ENCODE results near the gene SLC35B2. TPM values are rescaled to one million over a fixed set of nuclear protein-coding genes. Genes with fewer than 3 reads are reported as not detected.
A peak's percentile ranks its signal among the peaks of the same experiment; 100 is the strongest.

Gene SLC35B2
- total and polyA plus RNA-seq, 8 donors, result 38.7 to 50.3 (median 43.7) TPM

DNA sequence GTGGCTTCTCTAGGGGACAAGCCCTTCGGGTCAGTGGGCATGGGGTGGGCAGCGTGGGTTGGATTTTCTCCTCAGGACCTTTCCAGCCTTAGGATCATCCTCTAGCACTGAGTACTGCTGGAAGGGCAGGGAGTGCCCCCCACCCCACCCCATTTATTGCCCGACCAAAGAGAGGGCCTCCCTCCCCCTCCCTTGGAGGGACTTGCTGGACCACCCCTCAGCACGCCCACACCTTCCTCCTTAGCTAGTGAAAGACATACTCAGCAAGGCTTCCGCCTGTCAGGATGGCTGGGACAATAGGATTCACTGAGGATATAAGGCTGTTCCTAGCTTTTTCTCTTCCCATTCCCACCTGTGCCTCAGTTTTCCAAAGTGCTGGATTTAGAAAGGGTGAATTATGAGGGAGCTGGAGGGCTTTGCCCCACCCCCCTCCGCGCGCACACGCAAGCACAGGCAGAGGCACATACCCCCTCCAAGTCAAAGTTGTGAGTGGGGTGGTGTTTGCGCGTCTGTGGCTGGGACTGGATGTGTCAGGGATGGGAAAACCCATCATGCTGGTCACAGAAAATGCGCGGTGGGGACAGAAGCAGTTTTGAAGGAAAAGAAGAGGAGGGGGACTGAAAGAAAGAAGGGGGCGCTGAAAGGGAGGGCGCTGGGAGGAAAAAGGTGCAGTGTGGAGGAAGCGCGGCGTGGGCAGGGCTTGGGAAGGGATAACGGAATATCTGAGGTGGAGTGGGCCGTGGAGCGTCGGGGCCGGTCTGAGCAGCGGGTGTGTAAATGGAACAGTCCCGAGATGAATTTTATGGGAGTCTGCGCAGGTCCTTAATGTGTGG lies 34.6 kb downstream of the SLC35B2 start:
- Histone ChIP-seq H3K9me3 (no peaks in the 10 kb centered on the region), H3K4me3 (peak overlapping the region; percentile 55 to 61), H3K27ac (no peak overlapping the region), H3K36me3 (no peaks in the 10 kb centered on the region), H3K27me3 (no peaks in the 10 kb centered on the region), H3K4me1 (peaks cover 38 to 84% of the 10 kb centered on the region in 2 donors)
- no peak for ATAC-seq
- DNase-seq, result no peak
- intact Hi-C loops (cut with DNase I), result no loop called here
- TF ChIP-seq, protein P1, sequence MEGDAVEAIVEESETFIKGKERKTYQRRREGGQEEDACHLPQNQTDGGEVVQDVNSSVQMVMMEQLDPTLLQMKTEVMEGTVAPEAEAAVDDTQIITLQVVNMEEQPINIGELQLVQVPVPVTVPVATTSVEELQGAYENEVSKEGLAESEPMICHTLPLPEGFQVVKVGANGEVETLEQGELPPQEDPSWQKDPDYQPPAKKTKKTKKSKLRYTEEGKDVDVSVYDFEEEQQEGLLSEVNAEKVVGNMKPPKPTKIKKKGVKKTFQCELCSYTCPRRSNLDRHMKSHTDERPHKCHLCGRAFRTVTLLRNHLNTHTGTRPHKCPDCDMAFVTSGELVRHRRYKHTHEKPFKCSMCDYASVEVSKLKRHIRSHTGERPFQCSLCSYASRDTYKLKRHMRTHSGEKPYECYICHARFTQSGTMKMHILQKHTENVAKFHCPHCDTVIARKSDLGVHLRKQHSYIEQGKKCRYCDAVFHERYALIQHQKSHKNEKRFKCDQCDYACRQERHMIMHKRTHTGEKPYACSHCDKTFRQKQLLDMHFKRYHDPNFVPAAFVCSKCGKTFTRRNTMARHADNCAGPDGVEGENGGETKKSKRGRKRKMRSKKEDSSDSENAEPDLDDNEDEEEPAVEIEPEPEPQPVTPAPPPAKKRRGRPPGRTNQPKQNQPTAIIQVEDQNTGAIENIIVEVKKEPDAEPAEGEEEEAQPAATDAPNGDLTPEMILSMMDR (IDR thresholded peaks at IDR 0.05), result no peak

DNA sequence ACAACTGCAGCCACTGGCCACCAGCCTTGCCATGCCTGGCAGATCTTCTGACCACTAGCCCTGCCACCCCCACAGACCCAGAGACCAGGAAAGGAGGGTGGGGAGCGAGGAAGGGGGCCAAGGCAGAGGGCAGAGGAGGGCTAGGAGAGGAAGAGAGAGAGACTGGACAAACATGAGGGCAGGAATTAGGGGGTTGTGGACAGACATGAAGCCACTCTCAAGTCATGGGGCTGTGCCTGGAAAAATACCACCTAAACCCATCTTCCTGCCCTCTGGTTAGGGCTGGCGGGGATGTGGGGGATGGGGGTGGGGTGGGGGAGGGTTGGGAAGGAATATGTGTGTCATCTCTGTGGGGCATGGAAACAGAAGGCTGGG lies 35.4 kb downstream of the SLC35B2 start:
- intact Hi-C loops (cut with DNase I), result no loop called here
- ATAC-seq, result no peak

DNA sequence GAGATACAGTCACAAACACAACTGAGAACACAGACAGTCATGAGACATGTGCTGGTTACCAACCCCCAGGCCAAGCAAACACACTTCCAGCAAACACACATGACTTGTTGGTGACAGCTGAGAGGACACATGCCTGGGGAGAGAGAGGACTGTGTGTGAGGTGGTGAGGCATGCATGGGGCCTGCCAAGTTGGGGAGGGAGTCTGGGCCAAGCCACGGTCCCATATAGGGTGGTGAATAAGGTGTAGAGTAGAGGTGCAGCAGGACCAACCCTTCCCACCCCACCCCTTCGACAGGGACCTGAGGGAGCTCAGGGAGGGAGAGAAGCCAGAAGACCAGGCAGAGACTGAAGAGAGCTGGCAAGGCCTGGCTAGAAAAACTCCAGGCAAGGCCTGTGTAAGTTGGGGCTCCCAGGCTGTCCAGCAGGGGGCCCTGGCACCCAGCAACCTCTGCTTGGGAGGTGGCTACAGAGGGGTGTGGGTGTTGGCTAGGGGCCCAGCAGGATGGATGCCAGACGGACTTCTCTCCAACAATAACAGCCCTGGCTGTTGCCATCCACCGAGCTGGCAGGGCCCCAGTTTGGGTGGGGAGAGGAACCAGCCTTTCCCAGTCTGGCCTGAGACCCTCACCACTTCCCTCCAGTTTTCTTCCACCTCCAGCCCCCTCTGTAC lies 35.9 kb downstream of the SLC35B2 start:
- peak; percentile 58 for ATAC-seq
- intact Hi-C loops (cut with DNase I), result no loop called here
- DNase-seq, result peak in 3 of 4 donors; percentile 85 to 93 (median 89)
- Histone ChIP-seq H3K4me1 (peaks cover 38 to 80% of the 10 kb centered on the region in 2 donors), H3K27me3 (no peaks in the 10 kb centered on the region), H3K4me3 (no peak overlapping the region), H3K27ac (peak overlapping the region; percentile 51 to 69), H3K36me3 (no peaks in the 10 kb centered on the region), H3K9me3 (no peaks in the 10 kb centered on the region)
- TF ChIP-seq, protein P1 (IDR thresholded peaks at IDR 0.05), result peak; percentile 66 to 83

More for the DNA sequence above, 35.4 kb downstream of the SLC35B2 start:
- H3K4me1 ChIP-seq, result peaks cover 38 to 85% of the 10 kb centered on the region in 2 donors
- DNase-seq, result no peak
- H3K4me3 ChIP-seq, result no peak overlapping the region
- H3K27me3 ChIP-seq, result no peaks in the 10 kb centered on the region
- H3K36me3 ChIP-seq, result no peaks in the 10 kb centered on the region
- TF ChIP-seq, protein P1 (IDR thresholded peaks at IDR 0.05), result no peak
- peak overlapping the region; percentile 51 to 69 for H3K27ac ChIP-seq
- H3K9me3 ChIP-seq, result no peaks in the 10 kb centered on the region

DNA sequence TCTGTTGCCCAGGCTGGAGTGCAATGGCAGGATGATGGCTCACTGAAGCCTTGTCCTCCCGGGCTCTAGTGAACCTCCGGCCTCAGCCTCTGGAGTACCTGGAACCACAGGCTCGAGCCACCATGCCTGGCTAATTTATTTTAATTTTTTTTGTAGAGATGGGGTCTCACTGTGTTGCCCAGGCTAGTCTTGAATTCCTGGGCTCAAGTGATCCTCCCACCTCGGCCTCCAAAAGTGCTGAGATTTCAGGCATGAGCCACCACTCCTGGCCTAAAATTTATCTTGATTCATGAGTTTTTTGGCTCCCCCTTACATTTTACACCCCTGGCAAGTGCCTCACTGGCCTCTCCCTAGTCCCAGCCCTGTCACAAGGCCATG lies 36.4 kb downstream of the SLC35B2 start:
- Histone ChIP-seq H3K4me3 (no peak overlapping the region), H3K27me3 (no peaks in the 10 kb centered on the region), H3K4me1 (peaks cover 38 to 75% of the 10 kb centered on the region in 2 donors), H3K27ac (peak overlapping the region; percentile 51 to 69), H3K9me3 (no peaks in the 10 kb centered on the region), H3K36me3 (no peaks in the 10 kb centered on the region)
- DNase-seq (no peak), ATAC-seq (no peak)
- TF ChIP-seq, protein P1 (IDR thresholded peaks at IDR 0.05), result no peak
- intact Hi-C loops (cut with DNase I), result no loop called here
